Subcutaneous adipose tissue (tissue), 4 donors: ENCODE results near the gene EPB41. TPM values are rescaled to one million over a fixed set of nuclear protein-coding genes. Genes with fewer than 3 reads are reported as not detected.

ENCODE experiments used
- total RNA-seq, 4 donors: library from RNA; depleted of rRNA; stranded (reverse); fragments of >200 nt; gene quantifications; one replicate each; pipeline ENCODE4 v1.1.0, GENCODE V29; 2016
- TF ChIP-seq, protein P1 (sequence below): fragments of 450-650 bp; IDR thresholded peaks from one replicate; pipeline ENCODE4 v1.5.1; 2016; ENCODE audit warnings: low read depth, mild to moderate bottlenecking, control low read depth, antibody characterized with exemption, moderate library complexity

EPB41 gene
- total RNA-seq, 4 donors from 2014 or later, result 30.8 to 66.1 (median 43.0) TPM

DNA sequence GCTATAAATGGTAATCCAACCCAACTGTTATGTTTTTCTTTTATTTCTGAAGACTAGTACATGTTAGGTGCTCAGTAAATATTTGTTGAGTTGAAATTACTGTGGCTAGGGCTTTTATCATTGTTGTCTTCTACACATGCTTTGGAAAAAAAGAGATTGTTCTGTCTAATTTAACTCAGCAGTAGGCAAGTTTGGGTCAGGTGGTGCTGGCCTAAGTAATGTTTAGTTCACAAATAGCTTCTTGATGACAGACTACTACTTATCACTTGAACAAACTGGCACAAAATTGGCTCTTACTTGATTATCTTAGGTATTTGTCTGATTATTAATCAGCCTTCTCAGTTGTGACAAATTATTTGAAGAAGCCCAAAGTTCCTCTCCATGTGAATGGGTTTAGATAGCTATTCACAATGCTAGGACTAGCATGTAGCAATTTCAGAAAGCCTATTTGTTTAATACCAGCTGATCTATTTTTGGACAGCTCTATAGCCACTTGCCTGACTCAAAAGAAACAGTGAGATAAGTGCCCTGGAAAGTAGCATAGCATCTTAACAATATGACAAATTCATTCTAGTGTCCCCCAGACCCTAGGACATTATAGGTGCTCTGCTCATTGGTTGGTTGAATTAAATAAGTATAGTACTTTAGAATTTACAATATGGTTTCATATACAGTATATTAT, 176.7 kb downstream of the EPB41 start:
- TF ChIP-seq, protein P1, sequence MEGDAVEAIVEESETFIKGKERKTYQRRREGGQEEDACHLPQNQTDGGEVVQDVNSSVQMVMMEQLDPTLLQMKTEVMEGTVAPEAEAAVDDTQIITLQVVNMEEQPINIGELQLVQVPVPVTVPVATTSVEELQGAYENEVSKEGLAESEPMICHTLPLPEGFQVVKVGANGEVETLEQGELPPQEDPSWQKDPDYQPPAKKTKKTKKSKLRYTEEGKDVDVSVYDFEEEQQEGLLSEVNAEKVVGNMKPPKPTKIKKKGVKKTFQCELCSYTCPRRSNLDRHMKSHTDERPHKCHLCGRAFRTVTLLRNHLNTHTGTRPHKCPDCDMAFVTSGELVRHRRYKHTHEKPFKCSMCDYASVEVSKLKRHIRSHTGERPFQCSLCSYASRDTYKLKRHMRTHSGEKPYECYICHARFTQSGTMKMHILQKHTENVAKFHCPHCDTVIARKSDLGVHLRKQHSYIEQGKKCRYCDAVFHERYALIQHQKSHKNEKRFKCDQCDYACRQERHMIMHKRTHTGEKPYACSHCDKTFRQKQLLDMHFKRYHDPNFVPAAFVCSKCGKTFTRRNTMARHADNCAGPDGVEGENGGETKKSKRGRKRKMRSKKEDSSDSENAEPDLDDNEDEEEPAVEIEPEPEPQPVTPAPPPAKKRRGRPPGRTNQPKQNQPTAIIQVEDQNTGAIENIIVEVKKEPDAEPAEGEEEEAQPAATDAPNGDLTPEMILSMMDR, result no peak

DNA sequence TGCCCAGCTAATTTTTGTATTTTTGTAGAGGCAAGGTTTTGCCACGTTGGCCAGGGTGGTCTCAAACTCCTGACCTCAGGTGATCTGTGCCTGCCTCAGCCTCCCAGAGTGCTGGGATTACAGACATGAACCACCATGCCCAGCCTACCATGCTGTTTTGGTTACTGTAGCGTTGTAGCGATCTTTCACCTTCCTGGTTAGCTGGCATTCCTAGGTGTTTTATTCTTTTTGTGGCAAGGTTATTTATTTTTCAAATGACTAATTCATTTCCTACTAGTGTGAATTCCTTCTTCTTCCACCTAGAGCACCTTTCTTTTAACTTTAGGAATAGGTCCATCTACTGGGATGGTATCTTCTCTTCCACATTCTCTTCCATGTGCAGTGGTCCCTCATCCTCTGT, 180.1 kb downstream of the EPB41 start:
- TF ChIP-seq, protein P1, result no peak

DNA sequence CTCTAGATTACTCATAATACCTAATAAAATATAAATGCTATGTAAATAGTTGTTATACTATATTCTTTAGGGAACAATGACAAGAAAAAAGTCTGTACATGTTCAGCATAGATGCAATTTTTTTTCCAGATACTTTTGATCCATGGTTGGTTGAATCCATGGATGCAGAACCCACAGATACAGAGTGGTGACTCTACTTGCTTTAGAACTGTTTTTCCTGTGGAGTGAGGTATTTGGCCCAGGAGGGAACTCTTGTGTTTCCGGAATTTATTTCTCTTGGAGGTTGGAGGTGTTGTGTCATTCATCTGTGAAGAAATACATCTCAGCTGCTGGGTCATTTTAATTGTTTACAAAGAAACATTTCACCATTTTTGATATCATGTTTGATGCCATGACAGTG, 180.6 kb downstream of the EPB41 start:
- TF ChIP-seq, protein P1, result no peak

DNA sequence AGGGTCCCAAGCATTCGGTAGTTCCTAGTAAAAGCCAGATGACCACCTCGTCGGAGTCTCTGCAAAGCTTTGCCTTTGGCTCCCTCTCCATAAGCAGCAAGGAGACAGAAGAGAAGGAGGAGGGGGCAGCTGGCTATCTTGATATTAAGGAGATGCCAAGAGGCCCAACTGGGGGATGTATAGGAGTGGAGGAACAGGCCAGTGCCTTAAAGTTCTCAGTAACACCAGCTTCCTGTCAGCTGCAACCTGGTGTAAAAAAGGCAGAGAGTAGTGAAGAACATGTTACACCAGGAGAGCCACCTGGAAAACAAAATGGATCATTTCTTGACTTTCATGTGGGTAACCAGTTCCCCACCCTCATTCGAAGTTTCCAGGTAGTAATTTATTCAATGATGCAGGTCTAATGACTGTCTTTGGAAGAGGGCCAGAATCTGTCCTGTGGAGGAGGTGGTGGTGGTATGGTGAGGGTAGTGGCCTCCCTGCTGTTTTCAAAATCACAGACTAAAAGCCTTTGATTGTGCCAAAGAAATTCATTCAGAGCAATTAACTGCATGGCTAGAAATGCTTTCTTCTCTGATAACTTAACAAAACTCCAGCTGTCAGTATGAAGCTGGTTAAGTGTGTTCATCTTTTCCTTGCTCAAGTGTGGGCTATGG, 182.0 kb downstream of the EPB41 start:
- TF ChIP-seq, protein P1, result no peak

DNA sequence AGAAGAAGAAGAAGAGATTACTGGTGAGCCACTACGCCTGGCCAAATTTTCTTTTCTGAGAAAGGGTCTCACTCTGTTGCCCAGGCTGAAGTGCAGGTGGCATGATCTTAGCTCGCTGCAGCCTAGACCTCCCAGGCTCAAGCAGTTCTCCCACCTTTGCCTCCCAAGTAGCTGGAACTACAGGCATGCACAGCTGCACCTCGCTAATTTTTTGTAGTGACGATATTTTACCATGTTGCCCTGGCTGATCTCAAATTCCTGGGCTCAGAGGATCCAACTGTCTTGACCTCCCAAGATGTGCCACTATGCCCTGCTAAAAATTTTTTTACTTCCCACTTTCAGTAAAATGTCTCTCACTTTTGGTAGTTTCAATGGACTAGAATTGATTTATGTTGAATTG, 184.9 kb downstream of the EPB41 start:
- TF ChIP-seq, protein P1, result no peak

DNA sequence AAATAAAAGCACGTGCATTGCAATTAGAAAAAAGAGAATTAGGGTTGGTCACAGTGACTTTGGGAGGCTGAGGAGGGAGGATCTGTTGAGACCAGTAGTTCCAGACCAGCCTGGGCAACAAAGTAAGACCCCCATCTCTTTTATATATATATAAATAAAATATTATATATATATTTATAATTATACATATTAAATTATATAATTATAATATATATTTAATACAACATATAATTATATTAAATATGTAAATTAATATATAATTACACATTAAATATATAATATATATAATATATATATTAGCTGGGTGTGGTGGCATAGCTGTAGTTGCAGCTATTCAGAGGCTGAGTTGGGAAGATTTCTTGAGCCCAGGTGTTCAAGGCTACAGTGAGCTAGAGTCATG, 186.1 kb downstream of the EPB41 start:
- TF ChIP-seq, protein P1, result no peak

DNA sequence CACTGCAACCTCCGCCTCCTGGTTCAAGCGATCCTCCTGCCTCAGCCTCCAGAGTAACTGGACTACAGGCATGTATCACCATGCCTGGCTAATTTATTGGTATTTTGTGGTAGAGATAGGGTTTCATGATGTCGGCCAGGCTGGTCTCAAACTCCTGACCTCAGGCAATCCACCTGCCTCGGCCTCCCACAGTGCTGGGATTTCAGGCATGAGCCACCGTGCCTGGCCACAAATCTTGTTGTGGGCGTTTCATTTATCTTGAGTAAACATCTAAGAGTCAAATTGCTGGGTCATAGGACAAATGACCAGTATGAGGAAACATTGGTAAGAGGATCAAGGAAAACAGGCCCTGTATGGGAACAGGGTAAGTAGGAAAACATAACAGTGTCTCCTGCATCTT, 191.5 kb downstream of the EPB41 start:
- TF ChIP-seq, protein P1, result no peak
